ENCODE data around the gene OR52B2.
"Not testable (repeated sequence)": the region's sequence is repeated elsewhere in the genome, so short reads cannot be mapped to it uniquely, and the experiment has no call there.

OR52B2 gene

DNA sequence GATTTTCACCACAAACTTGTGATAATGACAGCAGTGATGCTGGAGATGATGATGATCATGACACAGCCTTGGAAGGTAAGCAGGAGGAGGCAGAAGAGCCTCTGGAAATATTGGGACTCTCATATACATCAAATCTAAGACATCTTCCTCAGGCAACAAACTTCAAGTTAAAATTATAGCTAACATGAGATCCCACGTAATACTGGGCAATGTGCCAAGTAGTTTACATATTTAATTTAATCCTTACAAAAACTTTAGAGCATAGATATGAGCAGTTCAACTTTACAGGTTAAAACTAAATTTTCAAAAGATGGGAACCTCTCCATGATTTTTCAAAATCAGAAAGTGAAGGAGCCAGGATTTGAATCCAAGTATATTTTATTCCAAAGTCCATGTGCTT is 19.0 kb downstream of the OR52B2 start:
- no peak for DNase-seq

DNA sequence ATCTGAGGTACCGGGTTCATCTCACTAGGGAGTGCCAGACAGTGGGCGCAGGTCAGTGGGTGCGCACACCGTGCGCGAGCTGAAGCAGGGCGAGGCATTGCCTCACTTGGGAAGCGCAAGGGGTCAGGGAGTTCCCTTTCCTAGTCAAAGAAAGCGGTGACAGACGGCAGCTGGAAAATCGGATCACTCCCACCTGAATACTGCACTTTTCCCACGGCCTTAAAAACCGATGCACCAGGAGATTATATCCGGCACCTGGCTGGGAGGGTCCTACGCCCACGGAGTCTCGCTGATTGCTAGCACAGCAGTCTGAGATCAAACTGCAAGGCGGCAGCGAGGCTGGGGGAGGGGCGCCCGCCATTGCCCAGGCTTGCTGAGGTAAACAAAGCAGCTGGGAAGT is 26.4 kb downstream of the OR52B2 start:
- DNase-seq, result not testable (repeated sequence)

DNA sequence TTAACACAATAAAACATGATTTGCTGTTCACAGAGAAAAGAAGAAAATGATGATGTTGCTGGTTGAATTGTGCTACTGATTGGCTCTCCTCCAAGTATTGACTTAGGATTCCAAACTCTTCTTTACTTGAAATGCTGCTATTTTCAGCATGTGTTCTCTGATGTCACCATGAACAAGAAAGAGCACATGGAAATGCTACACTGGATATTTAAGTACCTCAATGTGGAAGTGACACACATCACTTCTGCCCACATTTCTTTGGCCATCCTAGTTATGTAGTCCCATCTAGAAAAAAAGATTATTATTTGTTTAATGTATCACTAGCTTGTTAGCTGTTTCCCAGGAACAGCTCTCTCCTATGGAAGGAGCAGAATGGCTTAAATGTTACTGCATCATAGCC is 27.2 kb downstream of the OR52B2 start:
- DNase-seq, result no peak

DNA sequence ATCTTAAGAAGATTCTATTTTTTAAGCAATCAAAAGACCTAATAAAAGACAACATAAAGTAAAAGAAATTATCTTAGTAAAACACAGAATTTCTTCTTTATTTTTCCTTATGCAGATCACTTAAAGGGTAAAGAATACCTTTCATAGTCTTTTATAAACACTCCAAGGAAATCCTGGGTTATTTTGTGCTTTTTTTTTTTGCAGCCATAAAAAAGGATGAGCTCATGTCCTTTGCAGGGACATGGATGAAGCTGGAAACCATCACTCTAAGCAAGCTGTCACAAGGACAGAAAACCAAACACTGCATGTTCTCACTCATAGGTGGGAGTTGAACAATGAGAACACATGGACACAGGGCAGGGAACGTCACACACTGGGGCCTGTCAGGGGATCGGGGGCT is 34.2 kb downstream of the OR52B2 start:
- not testable (repeated sequence) for DNase-seq

DNA sequence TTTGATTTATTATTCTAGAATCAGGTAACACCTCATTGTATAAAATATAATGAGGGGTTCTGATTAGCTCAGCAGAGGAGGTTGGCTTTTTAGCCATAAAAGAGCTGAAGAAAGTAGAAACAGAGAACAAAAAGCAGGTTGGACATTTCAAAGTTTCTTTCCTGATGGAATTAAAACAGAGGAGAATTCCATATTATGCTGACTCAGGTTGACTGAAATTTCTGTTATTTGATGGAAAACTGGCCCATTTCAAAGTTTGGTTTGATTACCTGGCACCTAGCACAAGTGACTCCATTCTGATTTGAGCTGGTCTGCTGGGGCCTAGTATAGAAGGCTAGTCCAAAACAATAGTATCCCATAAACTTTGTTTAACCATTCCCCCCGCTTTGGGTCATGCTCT is 37.7 kb downstream of the OR52B2 start:
- DNase-seq, result no peak

DNA sequence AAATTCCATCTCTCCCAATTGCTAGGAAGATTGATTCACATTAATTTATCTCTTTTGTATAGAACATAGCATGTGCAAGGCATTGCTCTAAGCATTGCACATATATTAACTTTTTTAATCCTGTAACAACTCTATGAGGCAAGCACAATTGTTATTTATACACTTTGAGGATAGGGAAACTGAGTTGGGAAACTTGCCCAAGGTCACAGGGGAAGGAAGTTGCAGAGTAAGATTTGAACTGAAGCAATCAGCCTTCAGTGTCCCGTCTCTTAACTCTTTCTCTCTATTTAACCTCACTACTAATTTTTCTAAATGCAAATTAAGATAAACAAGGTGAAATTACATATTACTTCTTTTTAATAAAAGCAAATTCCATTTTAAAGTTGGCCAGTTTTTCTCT is 40.5 kb downstream of the OR52B2 start:
- DNase-seq, result no peak

DNA sequence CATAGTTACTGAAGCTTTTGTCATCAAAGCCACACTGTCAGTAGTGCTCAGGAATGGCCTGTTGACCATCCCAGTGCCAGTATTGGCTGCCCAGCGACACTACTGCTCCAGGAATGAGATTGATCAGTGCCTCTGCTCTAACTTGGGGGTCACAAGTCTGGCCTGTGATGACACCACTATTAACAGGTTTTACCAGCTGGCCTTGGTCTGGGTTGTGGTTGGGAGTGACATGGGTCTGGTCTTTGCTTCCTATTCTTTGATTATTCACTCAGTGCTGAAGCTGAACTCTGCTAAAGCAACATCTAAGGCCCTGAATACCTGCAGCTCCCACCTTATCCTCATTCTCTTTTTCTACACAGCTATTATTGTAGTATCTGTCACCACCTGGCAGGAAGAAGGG is 41.1 kb downstream of the OR52B2 start:
- no peak for DNase-seq

DNA sequence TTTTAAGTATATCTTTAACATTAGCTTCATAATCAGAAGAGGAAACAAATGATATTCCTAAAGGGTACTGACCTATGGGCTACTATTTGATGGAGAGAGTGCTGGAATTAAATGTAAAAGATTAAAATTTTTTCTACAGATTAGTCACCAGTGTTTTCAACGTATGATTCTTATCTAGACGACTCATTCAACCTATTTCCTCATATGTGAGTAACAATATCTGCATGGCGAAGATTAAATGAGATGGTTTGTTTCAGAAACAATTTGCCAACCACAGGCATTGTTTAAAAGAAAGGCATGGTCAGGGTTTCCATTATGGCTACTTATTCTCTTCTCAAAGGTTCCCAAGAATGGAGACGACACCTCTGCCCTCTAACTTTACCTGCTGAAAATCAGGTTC is 42.2 kb downstream of the OR52B2 start:
- no peak for DNase-seq

DNA sequence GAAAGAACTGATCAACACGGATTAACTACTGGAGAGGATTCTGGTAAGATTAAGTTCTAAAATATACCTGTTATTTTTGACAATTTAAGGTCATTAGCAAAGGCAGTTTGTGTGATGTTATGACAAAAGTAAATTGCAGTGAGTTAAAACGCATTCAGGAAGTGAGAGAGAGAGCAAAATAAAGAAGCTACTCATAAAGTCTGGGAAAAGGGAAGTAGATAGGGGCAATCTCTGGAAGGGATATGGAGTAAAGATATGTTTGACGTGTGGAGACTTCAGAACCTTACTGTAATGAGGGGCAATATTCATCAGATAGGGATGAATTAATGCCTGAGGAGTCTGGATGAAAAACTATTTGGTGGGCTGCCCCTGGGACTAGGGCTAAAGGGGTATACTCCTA is 45.9 kb downstream of the OR52B2 start:
- no peak for DNase-seq
